Measurements from ENCODE around the gene RNF7. TPM values are rescaled to one million over a fixed set of nuclear protein-coding genes. Genes with fewer than 3 reads are reported as not detected.
A peak's percentile ranks its signal among the peaks of the same experiment; 100 is the strongest.
"Not testable (repeated sequence)": the region's sequence is repeated elsewhere in the genome, so short reads cannot be mapped to it uniquely, and the experiment has no call there.

The RNF7 gene
- total RNA-seq, 4 donors from 2014 or later: 67.9 to 89.8 (median 77.4) TPM

DNA sequence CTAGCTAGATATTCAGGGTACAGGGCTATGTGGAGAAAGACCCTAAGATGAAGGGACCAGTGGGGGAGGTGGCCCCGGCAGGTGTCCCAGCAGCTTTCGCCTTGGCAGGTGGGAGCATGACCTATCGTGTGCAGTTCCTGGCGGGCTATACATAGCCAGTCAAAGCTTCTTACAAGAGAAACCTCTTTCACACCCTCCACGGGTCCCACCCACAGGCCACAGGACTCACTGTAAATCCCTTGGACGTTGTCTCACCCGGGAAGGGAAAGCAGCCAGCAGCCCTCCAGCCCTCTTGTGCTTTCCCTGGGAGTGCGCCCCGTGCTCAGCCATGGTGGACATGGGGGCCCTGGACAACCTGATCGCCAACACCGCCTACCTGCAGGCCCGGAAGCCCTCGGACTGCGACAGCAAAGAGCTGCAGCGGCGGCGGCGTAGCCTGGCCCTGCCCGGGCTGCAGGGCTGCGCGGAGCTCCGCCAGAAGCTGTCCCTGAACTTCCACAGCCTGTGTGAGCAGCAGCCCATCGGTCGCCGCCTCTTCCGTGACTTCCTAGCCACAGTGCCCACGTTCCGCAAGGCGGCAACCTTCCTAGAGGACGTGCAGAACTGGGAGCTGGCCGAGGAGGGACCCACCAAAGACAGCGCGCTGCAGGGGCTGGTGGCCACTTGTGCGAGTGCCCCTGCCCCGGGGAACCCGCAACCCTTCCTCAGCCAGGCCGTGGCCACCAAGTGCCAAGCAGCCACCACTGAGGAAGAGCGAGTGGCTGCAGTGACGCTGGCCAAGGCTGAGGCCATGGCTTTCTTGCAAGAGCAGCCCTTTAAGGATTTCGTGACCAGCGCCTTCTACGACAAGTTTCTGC lies 40.1 kb downstream of the RNF7 start:
- DNase-seq (ENCODE audit: low spot score) (no peak), ATAC-seq (ENCODE audit: low FRiP score) (no peak)

DNA sequence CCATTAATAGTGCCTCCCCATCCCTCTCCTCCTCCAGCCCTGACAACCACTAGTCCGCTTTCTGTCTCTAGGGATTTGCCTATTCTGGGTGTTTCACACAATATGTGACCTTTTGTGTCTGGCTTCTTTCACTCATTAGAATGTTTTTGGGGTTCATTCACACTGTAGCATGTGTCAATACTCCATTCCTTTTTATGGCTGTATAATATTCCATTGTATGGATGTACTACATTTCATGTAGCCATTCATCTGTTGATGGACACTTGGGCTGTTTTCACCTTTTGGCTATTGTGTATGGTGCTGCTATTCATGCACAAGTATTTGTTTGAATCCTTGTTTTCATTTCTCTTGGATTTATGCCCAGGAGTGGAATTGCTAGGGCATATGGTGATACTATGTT lies 41.6 kb downstream of the RNF7 start:
- DNase-seq (ENCODE audit: low spot score) (no peak), ATAC-seq (ENCODE audit: low FRiP score) (no peak)
- TF ChIP-seq, protein P1, sequence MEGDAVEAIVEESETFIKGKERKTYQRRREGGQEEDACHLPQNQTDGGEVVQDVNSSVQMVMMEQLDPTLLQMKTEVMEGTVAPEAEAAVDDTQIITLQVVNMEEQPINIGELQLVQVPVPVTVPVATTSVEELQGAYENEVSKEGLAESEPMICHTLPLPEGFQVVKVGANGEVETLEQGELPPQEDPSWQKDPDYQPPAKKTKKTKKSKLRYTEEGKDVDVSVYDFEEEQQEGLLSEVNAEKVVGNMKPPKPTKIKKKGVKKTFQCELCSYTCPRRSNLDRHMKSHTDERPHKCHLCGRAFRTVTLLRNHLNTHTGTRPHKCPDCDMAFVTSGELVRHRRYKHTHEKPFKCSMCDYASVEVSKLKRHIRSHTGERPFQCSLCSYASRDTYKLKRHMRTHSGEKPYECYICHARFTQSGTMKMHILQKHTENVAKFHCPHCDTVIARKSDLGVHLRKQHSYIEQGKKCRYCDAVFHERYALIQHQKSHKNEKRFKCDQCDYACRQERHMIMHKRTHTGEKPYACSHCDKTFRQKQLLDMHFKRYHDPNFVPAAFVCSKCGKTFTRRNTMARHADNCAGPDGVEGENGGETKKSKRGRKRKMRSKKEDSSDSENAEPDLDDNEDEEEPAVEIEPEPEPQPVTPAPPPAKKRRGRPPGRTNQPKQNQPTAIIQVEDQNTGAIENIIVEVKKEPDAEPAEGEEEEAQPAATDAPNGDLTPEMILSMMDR (IDR thresholded peaks at IDR 0.05): no peak

More for the DNA sequence above, 40.1 kb downstream of the RNF7 start:
- TF ChIP-seq, protein P1 (IDR thresholded peaks at IDR 0.05): no peak

DNA sequence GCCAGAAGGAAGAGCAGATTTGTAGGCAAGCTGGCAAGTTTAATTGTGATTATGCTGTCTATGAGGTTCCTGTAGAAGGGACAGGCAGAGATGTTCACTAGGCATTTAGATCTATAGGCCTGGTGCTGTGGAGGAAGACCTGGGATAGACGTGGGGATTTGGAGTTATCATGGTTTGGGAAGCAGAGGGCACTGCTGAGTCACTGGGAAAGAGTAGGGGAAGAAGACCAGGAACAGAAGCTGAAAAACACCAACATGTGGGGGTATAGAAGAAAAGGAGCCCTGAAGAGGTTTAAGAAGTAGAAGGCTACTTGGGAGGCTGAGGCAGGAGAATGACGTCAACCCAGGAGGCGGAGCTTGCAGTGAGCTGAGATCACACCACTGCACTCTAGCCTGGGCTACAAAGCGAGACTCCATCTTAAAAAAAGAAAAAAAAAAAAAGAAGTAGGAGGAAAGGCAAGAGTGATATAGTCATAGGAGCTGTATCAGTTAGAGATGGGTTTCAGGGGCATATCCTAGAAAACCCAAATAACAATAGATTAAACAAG lies 44.4 kb downstream of the RNF7 start:
- TF ChIP-seq, protein P1 (IDR thresholded peaks at IDR 0.05): no peak
- ATAC-seq (ENCODE audit: low FRiP score): no peak
- DNase-seq (ENCODE audit: low spot score): no peak

DNA sequence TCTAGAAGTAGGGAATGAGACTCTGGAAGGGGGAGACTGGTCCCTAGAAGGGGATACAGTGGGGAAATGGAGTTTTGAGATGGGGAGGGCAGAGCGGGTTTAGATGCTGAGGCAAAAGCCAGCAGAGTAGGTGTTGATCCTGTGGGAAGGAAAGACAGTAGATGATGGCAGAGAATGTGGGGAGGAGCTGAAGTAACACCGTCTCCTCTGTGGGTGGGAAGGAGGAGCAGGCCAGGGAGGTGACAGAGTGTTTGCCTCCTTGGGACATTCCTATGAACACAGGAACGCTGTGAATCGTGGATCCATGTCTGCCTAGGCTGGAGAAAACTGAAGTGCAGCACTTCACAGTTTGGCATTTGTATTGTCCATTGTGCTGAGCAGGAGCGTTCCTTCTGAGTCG lies 45.5 kb downstream of the RNF7 start:
- TF ChIP-seq, protein P1 (IDR thresholded peaks at IDR 0.05): no peak
- ATAC-seq (ENCODE audit: low FRiP score): no peak
- DNase-seq (ENCODE audit: low spot score): no peak

DNA sequence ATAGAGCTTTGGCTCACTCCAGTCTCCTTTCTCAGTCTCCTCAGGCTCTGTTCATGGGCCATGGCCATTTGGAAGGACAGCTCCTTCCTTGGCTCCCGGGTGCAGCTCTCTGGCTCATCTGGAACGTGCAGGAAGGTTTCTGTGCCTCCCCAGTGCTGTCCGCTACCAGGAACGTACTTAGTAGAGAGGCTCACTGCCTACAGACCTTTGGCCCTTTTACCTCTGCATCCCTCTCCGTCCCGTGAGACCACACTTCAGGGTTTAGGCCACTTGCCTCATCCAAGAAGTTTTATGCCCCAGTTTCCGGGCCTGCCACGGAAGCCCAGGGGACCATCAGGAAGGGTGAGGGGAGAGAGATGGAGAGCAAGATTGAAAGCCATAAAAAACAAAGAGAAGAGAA lies 46.0 kb downstream of the RNF7 start:
- no peak for DNase-seq (ENCODE audit: low spot score)
- TF ChIP-seq, protein P1 (IDR thresholded peaks at IDR 0.05): no peak
- no peak for ATAC-seq (ENCODE audit: low FRiP score)

DNA sequence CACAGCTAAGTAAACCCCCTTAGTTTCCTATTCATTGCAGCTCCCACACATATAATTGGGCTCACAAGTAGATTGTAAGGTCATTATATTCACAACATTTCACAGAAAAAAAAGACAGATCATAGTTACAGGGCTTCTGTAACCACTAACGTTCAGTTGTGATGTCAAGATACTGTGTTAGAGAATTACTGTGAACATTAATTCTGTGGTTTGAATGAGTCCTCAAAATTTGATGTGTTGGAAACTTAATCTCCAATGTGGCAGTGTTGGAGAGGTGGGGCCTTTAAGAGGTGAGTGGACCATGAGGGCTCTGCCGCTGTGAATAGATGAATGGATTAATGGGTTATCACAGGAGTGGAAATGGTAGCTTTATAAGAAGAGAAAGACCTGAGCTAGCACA lies 46.4 kb downstream of the RNF7 start:
- DNase-seq (ENCODE audit: low spot score): no peak
- TF ChIP-seq, protein P1 (IDR thresholded peaks at IDR 0.05): no peak

DNA sequence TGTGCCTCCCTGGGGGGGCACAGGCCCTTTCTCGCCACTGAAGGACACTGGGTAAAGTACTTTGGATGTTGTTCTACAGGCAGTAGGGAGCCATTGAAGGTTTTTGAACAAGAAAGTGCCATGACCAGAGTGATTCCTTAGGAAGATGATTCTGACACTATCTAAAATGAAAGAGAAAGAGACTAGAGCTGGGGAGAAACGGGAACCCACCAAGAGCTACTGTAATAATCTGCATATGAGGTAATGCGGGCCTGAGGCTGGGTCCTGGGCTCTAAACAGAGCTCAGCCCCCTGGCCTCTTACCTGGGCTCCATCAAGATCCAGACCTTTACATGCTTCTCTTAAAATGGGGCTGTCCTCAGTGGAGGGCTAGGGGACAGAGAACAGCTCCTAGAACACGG lies 50.1 kb downstream of the RNF7 start:
- no peak for DNase-seq (ENCODE audit: low spot score)
- peak; percentile 6 for ATAC-seq (ENCODE audit: low FRiP score)
- TF ChIP-seq, protein P1 (IDR thresholded peaks at IDR 0.05): no peak

More for the DNA sequence above, 46.4 kb downstream of the RNF7 start:
- no peak for ATAC-seq (ENCODE audit: low FRiP score)

DNA sequence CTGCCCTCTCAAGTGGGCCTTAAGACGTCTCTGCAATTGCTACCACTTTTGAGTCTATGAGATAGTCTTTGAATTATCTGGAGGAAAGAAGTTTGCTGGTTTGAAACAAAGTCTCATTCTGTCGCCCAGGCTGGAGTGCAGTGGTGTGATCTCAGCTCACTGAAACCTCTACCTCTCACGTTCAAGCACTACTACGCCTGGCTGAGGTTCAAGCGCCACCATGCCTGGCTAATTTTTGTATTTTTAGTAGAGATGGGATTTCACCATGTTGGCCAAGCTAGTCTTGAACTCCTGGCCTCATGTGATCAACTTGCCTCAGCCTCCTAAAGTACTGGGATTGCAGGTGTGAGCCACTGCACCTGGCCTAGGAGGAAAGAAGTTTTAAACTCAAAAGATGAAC lies 50.7 kb downstream of the RNF7 start:
- ATAC-seq (ENCODE audit: low FRiP score); DNase-seq (ENCODE audit: low spot score): not testable (repeated sequence)

Data from omental fat pad (tissue), 4 donors.